Kidney (tissue), 14 donors: ENCODE measurements around the gene ERFL. TPM values are rescaled to one million over a fixed set of nuclear protein-coding genes. Genes with fewer than 3 reads are reported as not detected.

Experiments used
- DNase-seq, 5 donors: peaks; one replicate each; pipeline ENCODE4 v3.0.0-alpha.2; 2013 to 2020
- FAIRE-seq: peaks from 2 replicates; lab custom pipeline; 2012; peaks lifted over from hg19 to GRCh38; lab: Jason Lieb, UNC
- H3K27ac ChIP-seq, 2 donors: one replicate each; pipeline ENCODE4 v1.7.0; 2013; ENCODE audit warnings: low read depth in 2 of 2, low read length in 2 of 2, inconsistent platforms in 1 of 2
- H3K27me3 ChIP-seq: one replicate; pipeline ENCODE4 v1.7.1; 2013; ENCODE audit warnings: low read length, inconsistent platforms; ENCODE audit not compliant: control insufficient read depth, insufficient read depth
- H3K36me3 ChIP-seq, 3 donors: one replicate each; pipeline versions ENCODE4 v1.7.0 to v1.7.1; 2013; ENCODE audit warnings: low read length in 3 of 3, control low read depth in 1 of 3, inconsistent platforms in 1 of 3; ENCODE audit not compliant: insufficient read depth in 3 of 3, control insufficient read depth in 2 of 3
- H3K4me1 ChIP-seq, 3 donors: one replicate each; pipeline versions ENCODE4 v1.7.0 to v1.7.1; 2013; ENCODE audit warnings: low read length in 3 of 3, inconsistent platforms in 1 of 3, low read depth in 1 of 3; ENCODE audit not compliant: control insufficient read depth in 2 of 3, insufficient read depth in 2 of 3
- H3K4me3 ChIP-seq, 3 donors: one replicate each; pipeline versions ENCODE4 v1.7.0 to v1.8.1; 2013; ENCODE audit warnings: low read length in 3 of 3, control low read depth in 1 of 3, inconsistent platforms in 1 of 3
- H3K9ac ChIP-seq, 3 donors: one replicate each; pipeline versions ENCODE4 v1.7.0 to v1.7.1; 2013; ENCODE audit warnings: low read length in 3 of 3, control low read depth in 1 of 3, inconsistent platforms in 1 of 3
- H3K9me3 ChIP-seq, 3 donors: one replicate each; pipeline versions ENCODE4 v1.7.0 to v1.7.1; 2013; ENCODE audit warnings: low read length in 3 of 3, control low read depth in 1 of 3, inconsistent platforms in 1 of 3; ENCODE audit not compliant: control insufficient read depth in 2 of 3, insufficient read depth in 1 of 3
- intact Hi-C: fragments of 100-400 bp; cut with DNase I; formaldehyde crosslinking; loops from one replicate; pipeline ENCODE4 v1.11.1; 2022
- polyA plus RNA-seq: library from polyadenylated mRNA; stranded (reverse); fragments of 350-450 nt; fragmentation: Illumina TruSeq; extraction: RNeasy Lipid Tissue Mini Kit (QIAGEN cat#74804); gene quantifications from one replicate; pipeline ENCODE4 v1.2.3, GENCODE V29; 2014; ENCODE audit warnings: low read depth, low replicate concordance; ENCODE audit not compliant: insufficient read depth
- total RNA-seq: library from RNA; stranded (reverse); fragmentation: NEBNext Ultra II Directional; extraction: Animal tissue kit (Norgen Biotek cat#: 25700); gene quantifications from one replicate; pipeline ENCODE4 v1.2.1, GENCODE V29; 2021
- TF ChIP-seq, protein P1 (sequence below): IDR thresholded peaks from 3 replicates; pipeline ENCODE4 v1.5.1; 2012; ENCODE audit warnings: mild to moderate bottlenecking, moderate library complexity, borderline replicate concordance; ENCODE audit not compliant: insufficient read depth; ENCODE audit errors: extremely low read depth
- donor health status: control.
- donor health status: control.
- donor health status: control.
- donor health status: control.
- donor health status: control.
- donor health status: DM: yes; HTN: yes; CAD: no.
- donor health status: Normal renal cell carcinoma (clear cell type).

ERFL gene
- total and polyA plus RNA-seq, 2 donors from 2014 or later = 0.69 TPM; not detected in 1

- peak overlapping the region; percentile 48 to 74 for H3K27ac ChIP-seq
- peak overlapping the region; percentile 76 to 92 (median 88) for H3K9ac ChIP-seq
- H3K27me3 ChIP-seq = no peaks in the 10 kb centered on the region
- TF ChIP-seq, protein P1, sequence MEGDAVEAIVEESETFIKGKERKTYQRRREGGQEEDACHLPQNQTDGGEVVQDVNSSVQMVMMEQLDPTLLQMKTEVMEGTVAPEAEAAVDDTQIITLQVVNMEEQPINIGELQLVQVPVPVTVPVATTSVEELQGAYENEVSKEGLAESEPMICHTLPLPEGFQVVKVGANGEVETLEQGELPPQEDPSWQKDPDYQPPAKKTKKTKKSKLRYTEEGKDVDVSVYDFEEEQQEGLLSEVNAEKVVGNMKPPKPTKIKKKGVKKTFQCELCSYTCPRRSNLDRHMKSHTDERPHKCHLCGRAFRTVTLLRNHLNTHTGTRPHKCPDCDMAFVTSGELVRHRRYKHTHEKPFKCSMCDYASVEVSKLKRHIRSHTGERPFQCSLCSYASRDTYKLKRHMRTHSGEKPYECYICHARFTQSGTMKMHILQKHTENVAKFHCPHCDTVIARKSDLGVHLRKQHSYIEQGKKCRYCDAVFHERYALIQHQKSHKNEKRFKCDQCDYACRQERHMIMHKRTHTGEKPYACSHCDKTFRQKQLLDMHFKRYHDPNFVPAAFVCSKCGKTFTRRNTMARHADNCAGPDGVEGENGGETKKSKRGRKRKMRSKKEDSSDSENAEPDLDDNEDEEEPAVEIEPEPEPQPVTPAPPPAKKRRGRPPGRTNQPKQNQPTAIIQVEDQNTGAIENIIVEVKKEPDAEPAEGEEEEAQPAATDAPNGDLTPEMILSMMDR = no peak
- peaks cover 0 to 17% (median 6%) of the 10 kb centered on the region in 3 donors for H3K4me1 ChIP-seq
- no peaks in the 10 kb centered on the region for H3K36me3 ChIP-seq
- no peaks in the 10 kb centered on the region for H3K9me3 ChIP-seq
- DNase-seq (peak; percentile 94 to 99 (median 96)), FAIRE-seq (peak; percentile 45)
- intact Hi-C loops = no loop called here
- peak overlapping the region; percentile 80 to 99 (median 99) for H3K4me3 ChIP-seq
Measured at GRCh38 chr19:41883821-41884733, 44.2 kb downstream of the ERFL start.

GRCh38 chr19:41883463-41883820, 44.8 kb downstream of the ERFL start:
- Histone ChIP-seq H3K9me3 (no peaks in the 10 kb centered on the region), H3K36me3 (no peaks in the 10 kb centered on the region), H3K9ac (peak overlapping the region; percentile 52 to 85 (median 78)), H3K4me3 (peak overlapping the region; percentile 80 to 99 (median 99)), H3K4me1 (peaks cover 0 to 17% (median 6%) of the 10 kb centered on the region in 3 donors), H3K27me3 (no peaks in the 10 kb centered on the region), H3K27ac (peak overlapping the region; percentile 71 to 74)
- TF ChIP-seq, protein P1 = no peak
- no peak for FAIRE-seq
- DNase-seq = no peak
- intact Hi-C loops = no loop called here

- Histone ChIP-seq H3K27ac (peak within 1 kb of the TSS; percentile 71 to 74), H3K4me1 (peaks cover 0 to 17% (median 6%) of the 10 kb centered on the region in 3 donors), H3K27me3 (no peaks in the 10 kb centered on the region), H3K9me3 (no peaks in the 10 kb centered on the region), H3K36me3 (no peaks in the 10 kb centered on the region), H3K4me3 (peak within 1 kb of the TSS; percentile 80 to 99 (median 99)), H3K9ac (peak within 1 kb of the TSS; percentile 52 to 85 (median 78))
- TF ChIP-seq, protein P1 = no peak
- FAIRE-seq (no peak), DNase-seq (peak in 3 of 5 donors; percentile 18 to 91 (median 50))
- intact Hi-C loops = no loop called here
Measured at GRCh38 chr19:41882568-41883462, 45.4 kb downstream of the ERFL start, which contains the start of gene ARHGEF1. Gene ARHGEF1 (plus strand): TSS chr19:41883184. CDS start chr19:41888083, 4,899 bp downstream.
